Measurements from ENCODE around the gene SOWAHC.
A peak's percentile ranks its signal among the peaks of the same experiment; 100 is the strongest.

Gene SOWAHC

GRCh38 chr2:109604597-109604996 lies 9.6 kb upstream of the SOWAHC start:
- no peak for DNase-seq (ENCODE audit: extremely low spot score)
- CTCF ChIA-PET = no interaction called here
- no peak for TF ChIP-seq ELF4 (IDR thresholded peaks at IDR 0.05)
- no peak for TF ChIP-seq FOXK2 (IDR thresholded peaks at IDR 0.05)
- no peak for TF ChIP-seq FOXA1 (IDR thresholded peaks at IDR 0.05)
- TF ChIP-seq PKNOX1 (IDR thresholded peaks at IDR 0.05) = no peak
- TF ChIP-seq ZNF384 (IDR thresholded peaks at IDR 0.05) = no peak
- TF ChIP-seq SUZ12 (IDR thresholded peaks at IDR 0.05) = no peak
- TF ChIP-seq L3MBTL2 (conservative IDR thresholded peaks at IDR 0.05) = no peak
- TF ChIP-seq BHLHE40 (IDR thresholded peaks at IDR 0.05; ENCODE audit: borderline replicate concordance) = no peak
- no peak for TF ChIP-seq HDGF (IDR thresholded peaks at IDR 0.05; ENCODE audit: borderline replicate concordance)
- TF ChIP-seq SP1 (IDR thresholded peaks at IDR 0.05) = no peak
- TF ChIP-seq FOXM1 (IDR thresholded peaks at IDR 0.05; ENCODE audit: borderline replicate concordance) = no peak
- TF ChIP-seq ARNT (IDR thresholded peaks at IDR 0.05) = no peak
- TF ChIP-seq CTBP1 (IDR thresholded peaks at IDR 0.05; ENCODE audit: borderline replicate concordance) = no peak
- TF ChIP-seq NFRKB (IDR thresholded peaks at IDR 0.05) = no peak
- TF ChIP-seq LEF1 (IDR thresholded peaks at IDR 0.05; ENCODE audit: borderline replicate concordance) = no peak
- TF ChIP-seq TARDBP (IDR thresholded peaks at IDR 0.05) = no peak
- POLR2A ChIA-PET = interaction anchor here (1.9 kb wide), 1 partner anchor 10 kb away, joined by 5 read pairs; the partner anchor contains the start of genes SEPTIN10 and SOWAHC

- CTCF ChIA-PET = interaction anchor here (1.5 kb wide), 1 partner anchor 62 kb away, joined by 6 read pairs; no protein-coding TSS in a partner anchor
- POLR2A ChIA-PET = no interaction called here
- DNase-seq (ENCODE audit: extremely low spot score) = no peak
- no peak for TF ChIP-seq BHLHE40 (IDR thresholded peaks at IDR 0.05; ENCODE audit: borderline replicate concordance)
- TF ChIP-seq LEF1 (IDR thresholded peaks at IDR 0.05; ENCODE audit: borderline replicate concordance) = no peak
- no peak for TF ChIP-seq TARDBP (IDR thresholded peaks at IDR 0.05)
- TF ChIP-seq NFRKB (IDR thresholded peaks at IDR 0.05) = no peak
- TF ChIP-seq PKNOX1 (IDR thresholded peaks at IDR 0.05) = no peak
- TF ChIP-seq L3MBTL2 (conservative IDR thresholded peaks at IDR 0.05) = no peak
These were observed 6.4 kb upstream of the SOWAHC start for GRCh38 chr2:109607766-109608165.

- DNase-seq (ENCODE audit: extremely low spot score) = no peak
- CTCF ChIA-PET = interaction anchor here (1.7 kb wide), 1 partner anchor 63 kb away, joined by 6 read pairs; no protein-coding TSS in a partner anchor
- TF ChIP-seq ZNF384 (IDR thresholded peaks at IDR 0.05) (peak; percentile 81), L3MBTL2 (conservative IDR thresholded peaks at IDR 0.05) (no peak), CTBP1 (IDR thresholded peaks at IDR 0.05; ENCODE audit: borderline replicate concordance) (no peak)
- POLR2A ChIA-PET = interaction anchor here (1.3 kb wide), 1 partner anchor 8 kb away, joined by 4 read pairs; no protein-coding TSS in a partner anchor
These were observed 4.7 kb upstream of the SOWAHC start for GRCh38 chr2:109609352-109610024.

GRCh38 chr2:109611467-109612095 lies 2.6 kb upstream of the SOWAHC start:
- TF ChIP-seq SUZ12 (IDR thresholded peaks at IDR 0.05) = no peak
- no peak for TF ChIP-seq BHLHE40 (IDR thresholded peaks at IDR 0.05; ENCODE audit: borderline replicate concordance)
- no peak for TF ChIP-seq ARNT (IDR thresholded peaks at IDR 0.05)
- TF ChIP-seq ELF4 (IDR thresholded peaks at IDR 0.05) = no peak
- TF ChIP-seq SP1 (IDR thresholded peaks at IDR 0.05) = no peak
- no peak for TF ChIP-seq HDGF (IDR thresholded peaks at IDR 0.05; ENCODE audit: borderline replicate concordance)
- TF ChIP-seq FOXM1 (IDR thresholded peaks at IDR 0.05; ENCODE audit: borderline replicate concordance) = no peak
- no peak for TF ChIP-seq FOXK2 (IDR thresholded peaks at IDR 0.05)
- TF ChIP-seq LEF1 (IDR thresholded peaks at IDR 0.05; ENCODE audit: borderline replicate concordance) = no peak
- no peak for TF ChIP-seq PKNOX1 (IDR thresholded peaks at IDR 0.05)
- TF ChIP-seq NFRKB (IDR thresholded peaks at IDR 0.05) = no peak
- no peak for TF ChIP-seq L3MBTL2 (conservative IDR thresholded peaks at IDR 0.05)
- TF ChIP-seq TARDBP (IDR thresholded peaks at IDR 0.05) = no peak
- no peak for TF ChIP-seq ZNF384 (IDR thresholded peaks at IDR 0.05)
- TF ChIP-seq FOXA1 (IDR thresholded peaks at IDR 0.05) = no peak
- no peak for TF ChIP-seq CTBP1 (IDR thresholded peaks at IDR 0.05; ENCODE audit: borderline replicate concordance)
- no peak for DNase-seq (ENCODE audit: extremely low spot score)
- ChIA-PET CTCF (interaction anchor here (1.7 kb wide), 1 partner anchor 65 kb away, joined by 6 read pairs; no protein-coding TSS in a partner anchor), POLR2A (no interaction called here)

GRCh38 chr2:109613081-109613921 lies 863 bp upstream of the SOWAHC start:
- peak; percentile 23 for DNase-seq (ENCODE audit: extremely low spot score)
- ChIA-PET CTCF (no interaction called here), POLR2A (interaction anchor here (0.5 to 3.7 kb wide), 12 partner anchors 8 to 121 kb away, joined by 3 to 13 read pairs (median 4); no protein-coding TSS in a partner anchor)

More at GRCh38 chr2:109613081-109613921, 863 bp upstream of the SOWAHC start:
- no peak for TF ChIP-seq PKNOX1 (IDR thresholded peaks at IDR 0.05)
- TF ChIP-seq NFRKB (IDR thresholded peaks at IDR 0.05) = no peak
- no peak for TF ChIP-seq L3MBTL2 (conservative IDR thresholded peaks at IDR 0.05)
- no peak for TF ChIP-seq FOXK2 (IDR thresholded peaks at IDR 0.05)
- no peak for TF ChIP-seq ARNT (IDR thresholded peaks at IDR 0.05)
- no peak for TF ChIP-seq FOXM1 (IDR thresholded peaks at IDR 0.05; ENCODE audit: borderline replicate concordance)
- TF ChIP-seq ZNF384 (IDR thresholded peaks at IDR 0.05) = no peak
- no peak for TF ChIP-seq HDGF (IDR thresholded peaks at IDR 0.05; ENCODE audit: borderline replicate concordance)
- no peak for TF ChIP-seq LEF1 (IDR thresholded peaks at IDR 0.05; ENCODE audit: borderline replicate concordance)
- no peak for TF ChIP-seq FOXA1 (IDR thresholded peaks at IDR 0.05)
- TF ChIP-seq CTBP1 (IDR thresholded peaks at IDR 0.05; ENCODE audit: borderline replicate concordance) = no peak
- no peak for TF ChIP-seq SP1 (IDR thresholded peaks at IDR 0.05)
- TF ChIP-seq SUZ12 (IDR thresholded peaks at IDR 0.05) = no peak
- no peak for TF ChIP-seq TARDBP (IDR thresholded peaks at IDR 0.05)
- TF ChIP-seq ELF4 (IDR thresholded peaks at IDR 0.05) = no peak
- TF ChIP-seq BHLHE40 (IDR thresholded peaks at IDR 0.05; ENCODE audit: borderline replicate concordance) = no peak
